Activated CD4-positive, alpha-beta T cell treated with anti-CD3 and anti-CD28 coated beads, Interleukin-2, Interleukin-6, amounts not matched to agents 100 ng/mL and 50 ng/mL, durations not matched to agents 16 hours and 8 hours (primary cell): ENCODE data around the gene HORMAD2.
"Not testable (repeated sequence)": the region's sequence is repeated elsewhere in the genome, so short reads cannot be mapped to it uniquely, and the experiment has no call there.

Source experiments
- DNase-seq: peaks from one replicate; pipeline ENCODE4 v3.0.0-alpha.2; 2020

HORMAD2 gene

DNA sequence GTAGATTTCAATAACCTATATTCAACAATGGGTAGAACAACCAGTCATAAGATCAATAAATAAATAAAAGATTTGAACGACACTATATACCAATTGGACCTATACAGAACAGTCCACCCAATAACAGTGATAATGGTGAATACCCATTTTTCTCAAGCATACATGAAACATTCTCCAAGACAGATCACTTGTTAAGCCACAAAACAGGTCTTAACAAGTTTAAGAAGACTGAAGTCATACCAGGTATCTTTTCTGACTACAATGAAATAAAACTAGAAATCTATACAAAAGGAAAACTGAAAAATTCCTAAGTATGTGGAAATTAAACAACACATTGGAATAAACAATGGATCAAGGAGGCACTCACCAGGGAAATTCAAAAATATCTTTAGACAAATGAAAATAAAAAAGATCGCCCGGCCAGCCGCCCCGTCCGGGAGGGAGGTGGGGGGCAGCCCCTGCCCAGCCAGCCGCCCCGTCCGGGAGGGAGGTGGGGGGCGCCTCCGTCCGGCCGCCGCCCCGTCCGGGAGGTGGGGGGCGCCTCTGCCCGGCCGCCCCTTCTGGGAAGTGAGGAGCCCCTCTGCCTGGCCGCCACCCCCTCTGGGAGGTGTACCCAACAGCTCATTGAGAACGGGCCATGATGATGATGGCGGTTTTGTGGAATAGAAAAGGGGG, 20.8 kb upstream of the HORMAD2 start:
- DNase-seq = not testable (repeated sequence)

GRCh38 chr22:30061094-30061493, 19.2 kb upstream of the HORMAD2 start:
- not testable (repeated sequence) for DNase-seq

DNA sequence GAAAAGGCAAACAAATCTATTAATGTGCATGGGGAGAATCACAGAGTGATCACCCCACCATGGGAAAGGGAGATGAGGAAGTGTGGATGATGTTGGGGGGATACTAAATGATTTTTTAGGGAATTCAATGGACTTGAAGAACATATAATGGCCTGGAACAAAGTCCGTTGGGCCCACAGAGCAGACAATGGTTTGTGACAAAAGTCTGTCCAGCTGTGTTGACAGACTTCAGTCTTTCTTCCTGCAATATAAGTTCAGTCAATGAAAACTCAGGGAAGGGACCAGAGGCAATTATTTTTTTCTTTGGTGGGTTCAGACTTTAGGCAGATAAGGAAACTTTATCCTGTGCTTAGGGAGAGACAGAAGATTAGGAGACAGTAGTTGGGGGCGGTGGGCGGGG, 18.0 kb upstream of the HORMAD2 start:
- no peak for DNase-seq

GRCh38 chr22:30062950-30063349, 17.3 kb upstream of the HORMAD2 start:
- DNase-seq = no peak

GRCh38 chr22:30064172-30064571, 16.1 kb upstream of the HORMAD2 start:
- DNase-seq = no peak

DNA sequence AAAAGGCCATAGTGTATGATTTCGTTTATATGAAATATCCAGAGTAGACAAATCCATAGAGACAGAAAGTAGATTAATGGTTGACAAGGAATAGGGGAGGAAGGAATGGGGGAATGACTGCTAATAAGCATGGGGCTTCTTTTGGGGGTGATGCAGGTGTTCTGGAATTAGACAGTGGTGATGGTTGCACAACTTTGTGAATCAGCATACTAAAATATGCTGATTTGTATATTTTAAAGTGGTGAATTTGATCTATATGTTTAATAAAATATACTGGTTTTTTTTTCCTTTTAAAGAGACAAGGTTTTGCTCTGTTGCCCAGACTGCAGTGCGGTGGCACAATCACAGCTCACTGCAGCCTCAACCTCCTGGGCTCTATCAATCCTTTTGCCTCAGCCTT, 6.5 kb upstream of the HORMAD2 start:
- DNase-seq = no peak

DNA sequence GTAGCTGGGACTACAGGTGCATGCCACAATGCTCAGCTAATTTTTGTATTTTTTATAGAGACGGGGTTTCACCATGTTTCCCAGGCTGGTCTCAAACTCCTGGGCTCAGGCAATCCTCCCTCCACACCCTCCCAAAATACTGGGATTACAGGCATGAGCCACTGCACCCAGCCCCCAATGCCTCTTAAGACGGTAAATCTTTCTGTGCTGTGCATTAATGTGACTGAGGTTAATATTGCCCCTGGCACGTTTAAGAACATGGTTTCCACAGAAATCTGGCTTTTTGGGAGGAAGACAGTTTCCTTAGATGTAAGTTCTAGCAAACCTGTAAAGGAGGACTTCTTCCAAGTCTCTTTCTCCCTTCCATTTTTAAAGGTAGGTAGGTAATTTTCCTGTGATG, 6.1 kb upstream of the HORMAD2 start:
- DNase-seq = no peak

DNA sequence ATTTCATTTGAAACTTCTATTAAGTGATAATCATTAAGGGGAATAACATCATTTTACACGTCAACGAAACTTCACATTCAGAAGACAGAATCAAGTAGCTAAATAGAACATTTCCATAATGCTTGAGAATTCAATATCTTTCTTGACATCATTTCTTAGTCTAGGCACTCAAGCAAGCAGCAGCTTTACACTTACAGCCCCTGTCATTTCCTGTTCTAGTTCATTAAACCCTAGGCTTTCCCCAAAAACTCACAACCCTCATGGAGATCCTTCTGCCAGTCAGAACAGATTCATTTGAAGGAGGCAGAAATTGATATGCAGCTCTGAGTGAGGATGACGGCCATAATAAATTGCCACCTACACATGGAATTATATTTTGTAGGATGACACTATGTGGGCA, 5.3 kb upstream of the HORMAD2 start:
- no peak for DNase-seq

GRCh38 chr22:30077279-30077880, 2.9 kb upstream of the HORMAD2 start:
- no peak for DNase-seq

GRCh38 chr22:30078320-30079311, 1.6 kb upstream of the HORMAD2 start:
- peak; percentile 56 for DNase-seq

DNA sequence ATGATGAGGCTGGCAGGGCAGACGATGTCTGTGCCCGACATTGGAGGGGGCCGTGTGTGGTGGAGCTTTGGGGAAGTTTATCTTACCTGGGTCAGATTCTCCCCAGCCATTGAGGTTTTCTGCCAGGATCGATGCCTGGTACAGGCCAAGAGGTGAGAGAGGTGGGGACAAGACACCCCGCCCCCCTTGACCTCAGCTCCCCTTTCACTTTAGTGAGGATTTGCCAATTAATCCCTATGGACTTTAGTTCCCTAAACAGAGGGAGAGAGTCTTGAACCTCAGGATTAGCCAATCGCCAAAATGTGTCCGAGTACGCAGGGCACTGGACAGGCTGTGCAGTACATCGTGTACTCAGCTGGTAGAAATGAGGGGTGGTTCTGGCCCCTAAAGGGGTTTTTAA, 541 bp downstream of the HORMAD2 start:
- DNase-seq = no peak

GRCh38 chr22:30086496-30086895, 6.2 kb downstream of the HORMAD2 start:
- no peak for DNase-seq

GRCh38 chr22:30087037-30087436, 6.8 kb downstream of the HORMAD2 start:
- not testable (repeated sequence) for DNase-seq

- DNase-seq = no peak
Measured at GRCh38 chr22:30087611-30088010, 7.3 kb downstream of the HORMAD2 start.

DNA sequence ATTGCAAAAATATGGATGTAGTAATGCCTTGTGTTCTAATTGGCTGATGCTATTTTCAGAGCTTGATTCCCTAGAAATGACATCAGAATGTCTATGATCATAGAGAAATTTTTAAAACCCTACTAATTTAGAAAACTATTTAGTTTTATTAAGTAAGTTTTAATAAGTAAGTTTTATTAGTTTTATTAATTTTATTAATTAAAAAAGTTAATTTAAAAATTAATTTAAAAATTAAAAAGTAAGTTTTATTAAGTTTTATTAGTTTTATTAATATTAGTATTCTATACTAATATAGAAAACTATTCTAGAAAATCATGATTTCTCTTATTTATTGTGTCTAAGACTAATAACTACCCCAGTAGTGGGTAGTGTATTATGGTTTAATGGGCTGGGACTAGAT, 8.2 kb downstream of the HORMAD2 start:
- no peak for DNase-seq

DNA sequence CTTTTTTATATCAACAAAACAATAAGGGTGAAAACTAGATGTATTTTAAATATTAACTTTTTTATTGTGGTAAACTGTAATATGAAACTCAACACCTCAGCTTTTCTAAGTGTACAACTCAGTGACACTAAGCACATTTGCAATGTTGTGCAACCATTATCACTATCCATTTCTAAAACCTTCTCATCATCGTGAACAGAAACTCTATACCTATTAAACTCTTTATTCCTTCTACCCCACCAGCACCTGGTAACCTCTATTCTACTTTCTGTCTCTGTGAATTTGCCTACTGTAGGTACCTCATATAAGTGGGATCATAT, 9.4 kb downstream of the HORMAD2 start:
- DNase-seq = no peak

DNA sequence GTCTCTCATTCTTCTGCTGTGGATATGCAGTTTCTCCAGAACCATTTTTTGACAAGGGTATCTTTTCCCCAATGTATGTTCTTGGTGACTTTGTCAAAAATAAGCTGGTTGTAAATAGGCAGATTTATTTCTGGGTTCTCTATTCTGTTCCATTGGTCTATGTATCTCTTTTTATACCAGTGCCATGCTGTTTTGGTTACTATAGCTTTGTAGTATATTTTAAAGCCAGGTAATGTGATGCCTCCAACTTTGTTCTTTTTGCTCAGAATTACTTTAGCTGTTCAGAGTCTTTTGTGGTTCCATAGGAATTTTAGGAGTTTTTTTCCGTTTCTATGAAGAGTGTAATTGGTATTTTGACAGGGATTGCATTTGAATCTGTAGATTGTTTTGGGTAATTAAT, 12.4 kb downstream of the HORMAD2 start:
- DNase-seq = no peak

GRCh38 chr22:30094804-30095203, 14.5 kb downstream of the HORMAD2 start:
- DNase-seq = no peak

- no peak for DNase-seq
Measured at GRCh38 chr22:30097861-30098260, 17.6 kb downstream of the HORMAD2 start.

DNA sequence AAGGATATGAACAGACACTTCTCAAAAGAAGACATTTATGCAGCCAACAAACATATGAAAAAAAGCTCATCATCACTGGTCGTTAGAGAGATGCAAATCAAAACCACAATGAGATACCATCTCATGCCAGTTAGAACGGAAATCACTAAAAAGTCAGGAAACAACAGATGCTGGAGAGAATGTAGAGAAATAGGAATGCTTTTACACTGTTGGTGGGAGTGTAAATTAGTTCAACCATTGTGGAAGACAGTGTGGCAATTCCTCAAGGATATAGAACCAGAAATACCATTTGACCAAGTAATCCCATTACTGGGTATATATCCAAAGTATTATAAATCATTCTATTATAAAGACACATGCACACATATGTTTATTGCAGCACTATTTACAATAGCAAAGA, 20.5 kb downstream of the HORMAD2 start:
- DNase-seq = peak; percentile 40

GRCh38 chr22:30104501-30105156, 24.4 kb downstream of the HORMAD2 start:
- DNase-seq = peak; percentile 69

- no peak for DNase-seq
Measured at GRCh38 chr22:30105483-30105882, 25.2 kb downstream of the HORMAD2 start.

DNA sequence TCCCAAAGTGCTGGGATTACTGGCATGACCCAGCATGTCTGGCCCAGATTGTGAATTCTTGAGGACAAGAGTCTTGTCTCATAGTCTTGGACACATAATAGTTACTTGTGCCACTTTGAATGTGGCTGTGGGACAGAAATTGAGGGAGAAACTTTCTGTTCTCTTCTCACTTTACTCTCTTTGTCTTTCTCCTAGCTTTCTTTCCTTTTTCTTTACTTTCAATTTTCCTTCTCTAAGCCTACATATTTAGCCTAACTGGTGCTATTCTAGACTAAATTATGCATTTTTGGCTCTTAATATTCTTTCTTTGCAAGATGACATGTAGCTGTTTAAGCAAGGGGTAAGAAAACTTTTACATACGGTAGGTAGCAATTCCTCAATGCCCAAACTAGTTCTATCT, 33.2 kb downstream of the HORMAD2 start:
- no peak for DNase-seq
